ENCODE data around the gene LPAR2. TPM values are rescaled to one million over a fixed set of nuclear protein-coding genes. Genes with fewer than 3 reads are reported as not detected.
"Not testable (repeated sequence)": the region's sequence is repeated elsewhere in the genome, so short reads cannot be mapped to it uniquely, and the experiment has no call there.

The LPAR2 gene
- total and polyA plus RNA-seq, 2 experiments from 2014 or later: 39.4 to 63.1 TPM

DNA sequence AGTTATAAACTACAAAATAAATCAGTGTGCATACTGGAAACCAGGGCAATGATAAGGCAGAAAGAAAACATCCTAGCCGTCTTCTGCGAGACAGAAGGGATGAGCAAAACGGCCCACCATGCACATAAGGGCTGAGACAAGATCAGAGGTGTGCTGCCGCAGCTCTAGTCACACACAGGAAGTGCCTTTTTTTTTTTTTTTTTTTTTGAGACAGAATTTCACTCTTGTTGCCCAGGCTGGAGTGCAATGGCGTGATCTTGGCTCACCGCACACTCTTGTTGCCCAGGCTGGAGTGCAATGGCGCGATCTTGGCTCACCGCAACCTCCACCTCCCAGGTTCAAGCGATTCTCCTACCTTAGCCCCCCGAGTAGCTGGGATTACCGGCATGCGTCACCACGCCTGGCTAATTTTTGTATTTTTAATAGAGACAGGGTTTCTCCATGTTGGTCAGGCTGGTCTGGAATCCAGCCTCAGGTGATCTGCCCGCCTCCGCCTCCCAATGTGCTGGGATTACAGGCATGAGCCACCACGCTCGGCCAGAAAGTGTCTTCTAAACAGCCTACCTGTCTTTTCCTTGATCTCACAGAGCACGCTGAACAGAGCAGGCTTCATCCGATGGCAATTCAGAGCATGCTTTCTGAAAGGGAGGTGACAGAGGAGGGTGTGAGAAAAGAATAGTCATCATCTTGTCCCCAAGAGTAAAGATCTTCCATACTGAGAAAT, 29.1 kb downstream of the LPAR2 start:
- H2AFZ ChIP-seq; DNase-seq (ENCODE audit: low spot score); H3F3A ChIP-seq (replicated peaks; ENCODE audit: low read depth); H3K4me2 ChIP-seq; H3K9me3 Mint-ChIP-seq; ATAC-seq; H4K20me1 ChIP-seq (replicated peaks; ENCODE audit: insufficient read depth); H3K27me3 Mint-ChIP-seq (ENCODE audit: insufficient read depth, low read depth, poor library complexity); H3K79me2 ChIP-seq (replicated peaks; ENCODE audit: insufficient read depth); H3K36me3 ChIP-seq (ENCODE audit: insufficient read depth); H3K27ac Mint-ChIP-seq; H3K4me3 Mint-ChIP-seq; H3K9me2 ChIP-seq (ENCODE audit: insufficient read depth); H3K27me3 ChIP-seq (ENCODE audit: insufficient read depth); H3K36me3 Mint-ChIP-seq (ENCODE audit: low read depth); H3K4me3 ChIP-seq; H3K27ac ChIP-seq (ENCODE audit: low read depth): not testable (repeated sequence)
- H3K4me1 ChIP-seq (ENCODE audit: insufficient read depth): peaks cover 22% of the 10 kb centered on the region; the same call in 1 of the 2 replicates
- peaks cover 28% of the 10 kb centered on the region for H3K4me1 Mint-ChIP-seq

DNA sequence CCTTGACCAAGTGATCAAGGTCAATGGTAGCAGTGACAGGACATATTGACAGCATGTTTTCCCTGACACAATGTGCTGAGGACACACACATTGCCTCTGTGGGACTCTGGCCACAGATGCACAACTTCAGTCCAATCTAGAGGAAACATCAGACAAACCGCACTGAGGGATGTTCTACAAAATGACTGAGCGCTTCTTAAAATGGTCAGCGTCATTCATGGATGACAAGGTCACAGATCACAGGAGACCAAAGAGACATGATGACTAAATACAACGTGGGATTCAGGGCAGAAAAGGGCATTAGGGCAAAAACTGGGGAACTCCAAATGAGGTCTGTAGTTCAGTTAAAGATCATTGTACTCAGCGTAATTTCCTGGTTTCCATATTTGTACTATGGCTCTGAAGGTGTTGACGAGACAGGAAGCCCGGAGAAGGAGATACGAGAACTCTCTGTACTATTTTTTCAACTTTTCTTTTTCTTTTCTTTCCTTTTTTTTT, 30.2 kb downstream of the LPAR2 start:
- H3K79me2 ChIP-seq (replicated peaks; ENCODE audit: insufficient read depth): no peaks in the 10 kb centered on the region
- H3K9me3 Mint-ChIP-seq: no peaks in the 10 kb centered on the region
- no peaks in the 10 kb centered on the region for H4K20me1 ChIP-seq (replicated peaks; ENCODE audit: insufficient read depth)
- H3K27me3 ChIP-seq (ENCODE audit: insufficient read depth): no peaks in the 10 kb centered on the region
- H2AFZ ChIP-seq: no peak overlapping the region
- TF ChIP-seq ZNF114 (CRISPR knock-in tag; IDR thresholded peaks at IDR 0.05) (no peak), ZNF331 (CRISPR knock-in tag; IDR thresholded peaks at IDR 0.05; ENCODE audit: low read depth) (no peak), EZH2phosphoT487 (IDR thresholded peaks at IDR 0.05; ENCODE audit: unreplicated experiment) (no peak)
- H3K27ac ChIP-seq (ENCODE audit: low read depth): no peak overlapping the region
- no peaks in the 10 kb centered on the region for H3F3A ChIP-seq (replicated peaks; ENCODE audit: low read depth)
- DNase-seq (ENCODE audit: low spot score): no peak
- peaks cover 25% of the 10 kb centered on the region for H3K4me1 Mint-ChIP-seq
- H3K27ac Mint-ChIP-seq: no peak overlapping the region
- H3K4me1 ChIP-seq (ENCODE audit: insufficient read depth): peaks cover 16% of the 10 kb centered on the region; the same call in 1 of the 2 replicates
- no peak for ATAC-seq
- H3K4me3 ChIP-seq: no peak overlapping the region
- H3K36me3 Mint-ChIP-seq (ENCODE audit: low read depth): no peaks in the 10 kb centered on the region
- 0 out of 2 replicates have a peak, but pooled peaks cover 5% of the 10 kb centered on the region for H3K9me2 ChIP-seq (ENCODE audit: insufficient read depth)
- no peak overlapping the region for H3K4me3 Mint-ChIP-seq
- no peak overlapping the region for H3K4me2 ChIP-seq
- H3K36me3 ChIP-seq (ENCODE audit: insufficient read depth): no peaks in the 10 kb centered on the region
- H3K27me3 Mint-ChIP-seq (ENCODE audit: insufficient read depth, low read depth, poor library complexity): peaks cover under 1% of the 10 kb centered on the region

DNA sequence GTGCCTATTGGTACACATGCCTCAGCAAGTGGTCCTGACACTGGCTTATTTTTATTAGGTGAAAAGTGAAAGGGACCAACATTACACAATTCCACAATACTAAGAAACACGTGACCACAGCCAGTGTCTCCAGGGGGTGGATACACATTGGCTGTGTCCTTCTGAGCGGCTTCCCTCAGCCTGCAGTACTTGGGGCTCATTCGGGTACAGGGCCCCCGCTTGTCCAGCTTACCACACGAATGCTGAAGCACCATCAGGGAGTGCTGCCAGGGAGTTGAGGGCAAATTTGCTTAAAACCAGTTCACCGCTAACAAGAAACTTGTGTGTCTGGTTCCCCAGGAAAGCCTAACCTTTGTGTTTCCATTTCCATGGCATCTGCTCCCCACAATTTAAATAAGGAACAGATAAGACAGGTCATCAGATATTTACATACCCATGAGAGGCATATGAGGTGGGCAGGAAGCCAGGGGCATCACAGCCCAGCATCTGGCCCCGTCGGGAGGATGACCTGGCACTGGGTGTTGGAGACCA, 32.8 kb downstream of the LPAR2 start:
- no peaks in the 10 kb centered on the region for H3K9me3 Mint-ChIP-seq
- Histone ChIP-seq H3F3A (replicated peaks; ENCODE audit: low read depth) (peaks cover 8% of the 10 kb centered on the region), H3K79me2 (replicated peaks; ENCODE audit: insufficient read depth) (no peaks in the 10 kb centered on the region), H3K4me2 (no peak overlapping the region), H2AFZ (no peak overlapping the region), H3K4me3 (no peak overlapping the region), H3K9me2 (ENCODE audit: insufficient read depth) (no peaks in the 10 kb centered on the region), H3K4me1 (ENCODE audit: insufficient read depth) (peaks cover 20% of the 10 kb centered on the region), H3K36me3 (ENCODE audit: insufficient read depth) (no peaks in the 10 kb centered on the region), H4K20me1 (replicated peaks; ENCODE audit: insufficient read depth) (no peaks in the 10 kb centered on the region), H3K27me3 (ENCODE audit: insufficient read depth) (no peaks in the 10 kb centered on the region), H3K27ac (ENCODE audit: low read depth) (no peak overlapping the region)
- ATAC-seq: no peak
- H3K4me3 Mint-ChIP-seq: no peak overlapping the region
- H3K27ac Mint-ChIP-seq: no peak overlapping the region
- no peak for DNase-seq (ENCODE audit: low spot score)
- no peaks in the 10 kb centered on the region for H3K36me3 Mint-ChIP-seq (ENCODE audit: low read depth)
- peaks cover 2% of the 10 kb centered on the region for H3K27me3 Mint-ChIP-seq (ENCODE audit: insufficient read depth, low read depth, poor library complexity)
- H3K4me1 Mint-ChIP-seq: peaks cover 24% of the 10 kb centered on the region
- TF ChIP-seq, protein P1, sequence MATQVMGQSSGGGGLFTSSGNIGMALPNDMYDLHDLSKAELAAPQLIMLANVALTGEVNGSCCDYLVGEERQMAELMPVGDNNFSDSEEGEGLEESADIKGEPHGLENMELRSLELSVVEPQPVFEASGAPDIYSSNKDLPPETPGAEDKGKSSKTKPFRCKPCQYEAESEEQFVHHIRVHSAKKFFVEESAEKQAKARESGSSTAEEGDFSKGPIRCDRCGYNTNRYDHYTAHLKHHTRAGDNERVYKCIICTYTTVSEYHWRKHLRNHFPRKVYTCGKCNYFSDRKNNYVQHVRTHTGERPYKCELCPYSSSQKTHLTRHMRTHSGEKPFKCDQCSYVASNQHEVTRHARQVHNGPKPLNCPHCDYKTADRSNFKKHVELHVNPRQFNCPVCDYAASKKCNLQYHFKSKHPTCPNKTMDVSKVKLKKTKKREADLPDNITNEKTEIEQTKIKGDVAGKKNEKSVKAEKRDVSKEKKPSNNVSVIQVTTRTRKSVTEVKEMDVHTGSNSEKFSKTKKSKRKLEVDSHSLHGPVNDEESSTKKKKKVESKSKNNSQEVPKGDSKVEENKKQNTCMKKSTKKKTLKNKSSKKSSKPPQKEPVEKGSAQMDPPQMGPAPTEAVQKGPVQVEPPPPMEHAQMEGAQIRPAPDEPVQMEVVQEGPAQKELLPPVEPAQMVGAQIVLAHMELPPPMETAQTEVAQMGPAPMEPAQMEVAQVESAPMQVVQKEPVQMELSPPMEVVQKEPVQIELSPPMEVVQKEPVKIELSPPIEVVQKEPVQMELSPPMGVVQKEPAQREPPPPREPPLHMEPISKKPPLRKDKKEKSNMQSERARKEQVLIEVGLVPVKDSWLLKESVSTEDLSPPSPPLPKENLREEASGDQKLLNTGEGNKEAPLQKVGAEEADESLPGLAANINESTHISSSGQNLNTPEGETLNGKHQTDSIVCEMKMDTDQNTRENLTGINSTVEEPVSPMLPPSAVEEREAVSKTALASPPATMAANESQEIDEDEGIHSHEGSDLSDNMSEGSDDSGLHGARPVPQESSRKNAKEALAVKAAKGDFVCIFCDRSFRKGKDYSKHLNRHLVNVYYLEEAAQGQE (IDR thresholded peaks at IDR 0.05; ENCODE audit: unreplicated experiment): no peak

All from GM23338 (cell line).